Trophoblast cell (in vitro differentiated cells and primary cell): ENCODE measurements around the gene FHL2.

Experiments
- DNase-seq, 2 donors: peaks; one replicate each; pipeline ENCODE4 v3.0.0-alpha.2; 2016
- H2AFZ ChIP-seq: 2 replicates; pipeline ENCODE4 v1.6.1; 2013; ENCODE audit warnings: low read length, moderate library complexity, mild to moderate bottlenecking; ENCODE audit not compliant: insufficient read depth, poor library complexity
- H2AK5ac ChIP-seq: 2 replicates; pipeline ENCODE4 v1.6.1; 2013; ENCODE audit warnings: mild to moderate bottlenecking, low read length
- H2BK120ac ChIP-seq: 2 replicates; pipeline ENCODE4 v1.6.1; 2013; ENCODE audit warnings: low read length, mild to moderate bottlenecking, moderate library complexity; ENCODE audit not compliant: insufficient read depth, poor library complexity
- H2BK12ac ChIP-seq: 2 replicates; pipeline ENCODE4 v1.6.1; 2013; ENCODE audit warnings: mild to moderate bottlenecking, low read length, moderate library complexity
- H2BK5ac ChIP-seq: 2 replicates; pipeline ENCODE4 v1.6.1; 2013; ENCODE audit warnings: low read length, low read depth, moderate library complexity, mild to moderate bottlenecking; ENCODE audit not compliant: poor library complexity
- H3K14ac ChIP-seq: 2 replicates; pipeline ENCODE4 v1.6.1; 2013; ENCODE audit warnings: mild to moderate bottlenecking, low read length
- H3K18ac ChIP-seq: 2 replicates; pipeline ENCODE4 v1.6.1; 2013; ENCODE audit warnings: mild to moderate bottlenecking, low read length
- H3K23ac ChIP-seq: 2 replicates; pipeline ENCODE4 v1.6.1; 2013; ENCODE audit warnings: low read length
- H3K27ac ChIP-seq: 2 replicates; pipeline ENCODE4 v1.5.1; 2013; ENCODE audit warnings: low read depth, mild to moderate bottlenecking, inconsistent platforms, low read length, moderate library complexity
- H3K27me3 ChIP-seq: 2 replicates; pipeline ENCODE4 v1.6.1; 2013; ENCODE audit warnings: inconsistent platforms, mild to moderate bottlenecking, low read length, moderate library complexity; ENCODE audit not compliant: insufficient read depth
- H3K36me3 ChIP-seq, 2 experiments: 1 replicate in 1 of 2; 2 replicates in 1 of 2; pipeline ENCODE4 v1.6.1; 2013; ENCODE audit warnings: low read length in 2 of 2, mild to moderate bottlenecking in 2 of 2, moderate library complexity in 1 of 2; ENCODE audit not compliant: insufficient read depth in 2 of 2, control insufficient read depth in 1 of 2
- H3K4ac ChIP-seq: 2 replicates; pipeline ENCODE4 v1.6.1; 2013; ENCODE audit warnings: low read depth, mild to moderate bottlenecking, low read length, moderate library complexity
- H3K4me1 ChIP-seq, 2 experiments: 1 replicate in 1 of 2; 2 replicates in 1 of 2; pipeline ENCODE4 v1.6.1; 2013; ENCODE audit warnings: low read length in 2 of 2, mild to moderate bottlenecking in 2 of 2, moderate library complexity in 1 of 2; ENCODE audit not compliant: insufficient read depth in 2 of 2, control insufficient read depth in 1 of 2
- H3K4me2 ChIP-seq: 2 replicates; pipeline ENCODE4 v1.6.1; 2013; ENCODE audit warnings: inconsistent platforms, mild to moderate bottlenecking, low read length, moderate library complexity
- H3K4me3 ChIP-seq: 2 replicates; pipeline ENCODE4 v1.5.1; 2013; ENCODE audit warnings: mild to moderate bottlenecking, low read depth, low read length, inconsistent platforms
- H3K79me1 ChIP-seq: one replicate; pipeline ENCODE4 v1.6.1; 2013; ENCODE audit warnings: low read length
- H3K79me2 ChIP-seq: 2 replicates; pipeline ENCODE4 v1.6.1; 2013; ENCODE audit warnings: low read length, mild to moderate bottlenecking; ENCODE audit not compliant: control insufficient read depth, insufficient read depth, poor library complexity
- H3K9ac ChIP-seq: 2 replicates; pipeline ENCODE4 v1.6.1; 2013; ENCODE audit warnings: mild to moderate bottlenecking, low read length
- H3K9me3 ChIP-seq: 2 replicates; pipeline ENCODE4 v1.6.1; 2013; ENCODE audit warnings: low read depth, mild to moderate bottlenecking, control low read depth, inconsistent platforms, low read length; ENCODE audit not compliant: insufficient read depth
- H4K12ac ChIP-seq: 2 replicates; pipeline ENCODE4 v1.6.1; 2013; ENCODE audit warnings: low read depth, mild to moderate bottlenecking, low read length, moderate library complexity
- H4K8ac ChIP-seq: 2 replicates; pipeline ENCODE4 v1.6.1; 2013; ENCODE audit warnings: low read depth, mild to moderate bottlenecking, low read length, moderate library complexity
- H4K91ac ChIP-seq: one replicate; pipeline ENCODE4 v1.6.1; 2013; ENCODE audit warnings: low read depth, mild to moderate bottlenecking, low read length, moderate library complexity
- WGBS: extraction: QIAGEN DNeasy Blood & Tissue Kit; methylation state at CpG from one replicate; pipeline ENCODE4 v1.1.7; 2013; ENCODE audit warnings: missing lambda C conversion rate; ENCODE audit not compliant: insufficient read length, insufficient coverage; ENCODE audit errors: extremely low coverage; 5-methylcytosine and 5-hydroxymethylcytosine counted together

The FHL2 gene

DNA sequence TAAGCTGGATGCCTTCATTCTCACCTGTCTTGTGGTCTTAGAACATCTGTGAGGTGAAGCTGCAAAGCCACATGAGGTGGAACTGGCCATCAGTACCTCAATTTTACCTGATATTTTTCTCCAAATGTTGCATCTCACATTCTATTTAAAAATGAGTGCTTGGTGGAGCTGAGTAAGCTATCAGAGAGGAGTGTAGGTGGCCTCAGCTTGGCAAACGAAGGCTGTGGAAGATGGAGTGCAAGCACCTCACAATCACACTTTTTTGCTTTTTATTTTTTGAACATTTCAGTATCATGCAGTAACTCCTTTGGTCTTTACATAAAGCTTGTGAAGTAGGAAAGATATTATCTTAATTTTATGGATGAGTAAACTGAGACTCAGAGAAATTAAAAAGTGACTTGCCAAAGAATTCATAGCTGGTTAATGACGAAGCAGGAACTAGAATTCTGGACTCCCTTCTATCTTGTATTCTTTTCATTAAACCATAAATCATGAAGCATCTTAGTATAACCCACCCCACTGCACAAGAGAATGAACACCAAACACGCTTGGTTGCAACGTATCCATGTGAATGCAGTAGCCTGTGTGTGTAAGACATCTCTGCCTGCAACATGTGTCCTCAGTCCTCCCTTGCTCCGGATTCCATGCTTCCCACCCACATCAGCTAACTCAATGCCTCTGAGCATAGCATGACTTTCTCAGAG is 34.3 kb downstream of the FHL2 start:
- Histone ChIP-seq H3K4ac (no peak overlapping the region), H3K79me2 (no peaks in the 10 kb centered on the region), H4K91ac (no peak overlapping the region), H3K9me3 (no peaks in the 10 kb centered on the region), H3K9ac (no peak overlapping the region), H3K23ac (no peak overlapping the region), H2BK120ac (no peak overlapping the region), H3K4me3 (no peak overlapping the region), H3K18ac (no peak overlapping the region), H2AFZ (no peak overlapping the region), H3K4me2 (no peak overlapping the region), H4K12ac (no peak overlapping the region), H3K36me3 (peaks cover 42 to 71% of the 10 kb centered on the region in 2 experiments), H4K8ac (no peak overlapping the region), H2BK12ac (no peak overlapping the region), H3K27me3 (no peaks in the 10 kb centered on the region), H3K27ac (no peak overlapping the region), H2BK5ac (no peak overlapping the region), H3K4me1 (no peaks in the 10 kb centered on the region), H3K79me1 (no peaks in the 10 kb centered on the region), H3K14ac (no peak overlapping the region), H2AK5ac (no peak overlapping the region)
- no peak for DNase-seq
- no CpG with 5 or more reads among the region's 5 CpGs for whole genome bisulfite sequencing

DNA sequence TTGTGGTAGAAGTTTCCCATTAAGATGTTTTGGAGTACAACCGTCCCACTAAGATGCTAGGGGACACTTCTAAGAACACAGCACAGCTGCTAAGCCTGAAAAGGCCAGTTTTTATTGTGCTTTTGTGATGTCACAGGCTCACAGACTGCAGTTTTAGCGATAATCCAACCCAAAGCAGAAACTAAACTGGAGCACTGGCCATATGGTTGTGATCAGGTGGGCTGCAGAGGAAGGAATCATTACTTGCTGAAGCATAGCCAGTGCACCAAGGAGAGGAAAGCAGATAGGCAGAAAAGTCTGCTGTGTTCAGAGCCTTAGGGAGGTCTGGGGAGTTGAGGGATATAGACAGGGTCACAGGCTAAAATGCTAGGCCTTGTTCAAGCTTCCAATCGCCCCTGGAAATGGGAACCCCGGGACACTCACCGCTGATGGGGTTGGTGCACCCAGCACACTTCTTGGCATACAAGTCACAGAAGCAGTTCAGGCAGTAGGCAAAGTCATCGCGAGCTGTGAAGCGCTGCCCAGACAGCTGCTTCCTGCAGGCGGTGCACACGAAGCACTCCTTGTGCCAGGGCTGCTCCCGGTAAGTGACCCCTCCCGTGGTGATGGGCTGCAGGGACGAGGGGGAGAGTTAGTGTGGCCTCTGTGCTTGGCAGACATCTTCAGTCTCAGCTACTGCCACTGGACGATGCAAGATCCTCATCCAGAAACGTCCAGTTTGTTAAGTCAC is 35.8 kb downstream of the FHL2 start:
- no peak overlapping the region for H3K4ac ChIP-seq

DNA sequence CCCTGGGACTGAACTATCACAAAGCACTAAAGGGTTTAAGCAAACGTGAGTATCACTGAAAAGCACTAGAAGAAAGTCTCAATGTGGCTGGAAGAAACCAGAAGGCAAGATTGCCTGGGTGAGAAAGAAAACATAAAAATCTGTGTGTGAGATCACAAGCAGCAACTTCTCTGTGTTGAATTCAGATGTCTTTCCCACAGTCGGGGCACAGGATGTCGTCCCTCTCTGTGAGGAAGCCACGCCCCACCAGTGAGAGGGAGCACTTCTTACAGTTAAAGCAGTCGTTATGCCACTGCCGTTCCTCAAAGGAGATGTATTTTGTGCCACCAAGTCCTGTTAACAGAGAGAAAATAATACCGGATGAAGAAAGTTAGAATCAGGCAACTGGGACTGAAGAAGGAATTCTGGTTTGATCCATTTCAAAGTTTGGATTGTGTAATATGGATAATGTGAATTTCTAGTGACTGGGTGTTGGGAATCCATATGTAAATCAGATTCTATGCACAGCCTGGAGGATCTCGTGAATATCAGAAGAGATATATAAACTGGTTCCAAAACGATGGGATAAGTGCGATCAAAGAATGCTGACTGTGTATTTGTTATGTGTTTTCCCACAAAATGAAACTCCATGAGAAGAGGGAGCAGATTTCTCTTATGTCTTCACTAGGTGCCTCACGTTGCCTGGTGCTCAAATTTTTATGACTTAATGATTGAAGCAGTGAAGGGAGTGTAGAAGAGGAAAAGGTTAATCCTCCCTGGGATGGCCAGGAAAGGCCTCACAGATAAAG is 37.6 kb downstream of the FHL2 start:
- H3K4me1 ChIP-seq: no peaks in the 10 kb centered on the region
- H3K27ac ChIP-seq: no peak overlapping the region
- H3K79me1 ChIP-seq: no peaks in the 10 kb centered on the region
- H3K9ac ChIP-seq: no peak overlapping the region
- H2BK5ac ChIP-seq: no peak overlapping the region
- no peak overlapping the region for H3K4me2 ChIP-seq
- H3K9me3 ChIP-seq: no peaks in the 10 kb centered on the region
- no peaks in the 10 kb centered on the region for H3K79me2 ChIP-seq
- no peak overlapping the region for H2AK5ac ChIP-seq
- H4K8ac ChIP-seq: no peak overlapping the region
- H2BK120ac ChIP-seq: no peak overlapping the region
- H3K27me3 ChIP-seq: no peaks in the 10 kb centered on the region
- H3K23ac ChIP-seq: no peak overlapping the region
- WGBS: no CpG with 5 or more reads among the region's 11 CpGs
- no peak overlapping the region for H3K4ac ChIP-seq
- no peak overlapping the region for H4K91ac ChIP-seq
- DNase-seq: no peak
- H4K12ac ChIP-seq: no peak overlapping the region
- H3K4me3 ChIP-seq: no peak overlapping the region
- no peak overlapping the region for H2AFZ ChIP-seq
- no peak overlapping the region for H2BK12ac ChIP-seq
- H3K36me3 ChIP-seq: peaks cover 34 to 56% of the 10 kb centered on the region in 2 experiments
- H3K18ac ChIP-seq: no peak overlapping the region
- H3K14ac ChIP-seq: no peak overlapping the region

More for the DNA sequence above, 35.8 kb downstream of the FHL2 start:
- H4K91ac ChIP-seq: no peak overlapping the region
- H3K23ac ChIP-seq: no peak overlapping the region
- H3K14ac ChIP-seq: no peak overlapping the region
- peaks cover 40 to 69% of the 10 kb centered on the region in 2 experiments for H3K36me3 ChIP-seq
- no peak overlapping the region for H4K12ac ChIP-seq
- no peak overlapping the region for H3K9ac ChIP-seq
- no peaks in the 10 kb centered on the region for H3K9me3 ChIP-seq
- no peak overlapping the region for H3K4me2 ChIP-seq
- H3K27me3 ChIP-seq: no peaks in the 10 kb centered on the region
- no peak overlapping the region for H3K18ac ChIP-seq
- no peak overlapping the region for H2BK120ac ChIP-seq
- no peaks in the 10 kb centered on the region for H3K79me2 ChIP-seq
- H2BK12ac ChIP-seq: no peak overlapping the region
- no peaks in the 10 kb centered on the region for H3K79me1 ChIP-seq
- H3K4me3 ChIP-seq: no peak overlapping the region
- no peak overlapping the region for H3K27ac ChIP-seq
- no peak overlapping the region for H2BK5ac ChIP-seq
- no peaks in the 10 kb centered on the region for H3K4me1 ChIP-seq
- no peak overlapping the region for H2AFZ ChIP-seq
- no CpG with 5 or more reads among the region's 15 CpGs for WGBS
- no peak for DNase-seq
- no peak overlapping the region for H4K8ac ChIP-seq
- no peak overlapping the region for H2AK5ac ChIP-seq

DNA sequence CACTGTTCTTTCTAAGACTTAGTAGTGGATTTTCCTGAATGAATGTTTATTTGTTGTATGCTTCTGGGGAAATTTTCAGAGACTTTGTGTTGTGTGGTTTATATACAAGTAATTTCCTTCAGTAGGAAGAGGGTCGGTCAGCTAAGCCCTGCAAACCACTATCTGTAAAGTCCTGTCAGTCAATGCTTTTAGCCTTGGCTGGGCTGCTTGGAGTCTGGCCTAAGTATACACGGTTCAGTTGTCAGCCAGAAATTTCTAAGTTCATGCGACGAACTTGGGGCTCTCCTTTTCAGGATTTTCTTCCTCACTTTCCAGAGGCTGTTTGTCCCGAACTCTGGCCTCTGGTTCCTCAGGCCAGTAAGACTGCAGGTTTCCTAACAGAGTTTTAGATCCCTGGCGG is 40.3 kb downstream of the FHL2 start:
- Histone ChIP-seq H3K9ac (no peak overlapping the region), H3K27me3 (no peaks in the 10 kb centered on the region), H2BK120ac (no peak overlapping the region), H4K91ac (no peak overlapping the region), H3K79me1 (no peaks in the 10 kb centered on the region), H2AK5ac (no peak overlapping the region), H3K23ac (no peak overlapping the region), H3K4me3 (no peak overlapping the region), H2AFZ (no peak overlapping the region), H4K8ac (no peak overlapping the region), H3K18ac (no peak overlapping the region), H2BK12ac (no peak overlapping the region), H2BK5ac (no peak overlapping the region), H3K36me3 (peaks cover 22 to 43% of the 10 kb centered on the region in 2 experiments), H3K4me1 (no peaks in the 10 kb centered on the region), H3K14ac (no peak overlapping the region), H3K9me3 (no peaks in the 10 kb centered on the region), H3K4me2 (no peak overlapping the region), H3K27ac (no peak overlapping the region), H3K79me2 (no peaks in the 10 kb centered on the region), H4K12ac (no peak overlapping the region), H3K4ac (no peak overlapping the region)
- DNase-seq: no peak
- WGBS: no CpG with 5 or more reads among the region's 6 CpGs
